Thyroid gland (tissue), 4 donors: ENCODE results near the gene LFNG.

Experiments
- CTCF ChIP-seq, 6 experiments: fragments of 200-600 bp in 3 of 6; fragments of 450-650 bp in 3 of 6; sonication (generic) in 3 of 6; IDR thresholded peaks; one replicate each; pipeline ENCODE4 v1.5.1; 2016 to 2019; ENCODE audit warnings: antibody characterized with exemption in 6 of 6, mild to moderate bottlenecking in 2 of 6, inconsistent platforms in 1 of 6, moderate library complexity in 1 of 6
- POLR2A ChIP-seq, 2 donors: fragments of 450-650 bp; IDR thresholded peaks; one replicate each; pipeline ENCODE4 v1.6.1; 2017; ENCODE audit warnings: antibody characterized with exemption in 2 of 2, mild to moderate bottlenecking in 2 of 2, moderate library complexity in 1 of 2

- TF ChIP-seq POLR2A (IDR thresholded peaks at IDR 0.05) (no peak), CTCF (IDR thresholded peaks at IDR 0.05) (no peak)
Measured at GRCh38 chr7:2521341-2521745, 1.8 kb downstream of the LFNG start.
